GM18505 (cell line): Measurements from ENCODE around the gene TYROBP.
"Not testable (repeated sequence)": the region's sequence is repeated elsewhere in the genome, so short reads cannot be mapped to it uniquely, and the experiment has no call there.

Experiments used
- ATAC-seq: cut with Tn5 transposase; IDR thresholded peaks from one replicate; pipeline ENCODE4 v1.9.1; 2021; ENCODE audit not compliant: unreplicated experiment
- POLR2A ChIP-seq: IDR thresholded peaks from 4 replicates; pipeline ENCODE4 v1.6.1; 2011; ENCODE audit warnings: borderline replicate concordance; ENCODE audit not compliant: insufficient read depth, insufficient read length; ENCODE audit errors: extremely low read depth

The TYROBP gene

DNA sequence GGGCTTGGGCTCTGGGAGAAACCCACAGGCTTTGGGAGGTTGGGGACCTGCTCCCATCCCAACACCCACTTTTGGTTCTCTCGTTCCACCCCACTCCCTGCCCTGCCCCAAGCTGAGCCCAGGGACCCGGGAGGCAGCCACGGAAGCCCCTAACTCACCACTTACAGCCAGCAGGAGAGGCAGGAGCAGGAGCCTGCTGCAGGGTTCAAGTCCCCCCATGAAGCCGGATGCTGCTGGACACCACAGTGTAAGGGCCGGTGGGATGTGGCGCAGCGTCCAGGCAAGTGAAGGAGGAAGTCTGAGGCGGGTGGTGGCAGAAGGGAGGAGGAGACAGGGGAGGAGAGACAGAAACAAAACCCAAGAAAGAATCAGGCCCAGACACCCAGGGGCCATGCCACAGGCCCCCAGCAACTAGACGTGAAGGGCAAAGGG, at the start of gene TYROBP:
Gene TYROBP (minus strand): TSS at position 286 of the 432 bp plus-strand sequence. CDS start 67 bp downstream, at position 219.
- no peak for TF ChIP-seq POLR2A
- no peak for ATAC-seq

DNA sequence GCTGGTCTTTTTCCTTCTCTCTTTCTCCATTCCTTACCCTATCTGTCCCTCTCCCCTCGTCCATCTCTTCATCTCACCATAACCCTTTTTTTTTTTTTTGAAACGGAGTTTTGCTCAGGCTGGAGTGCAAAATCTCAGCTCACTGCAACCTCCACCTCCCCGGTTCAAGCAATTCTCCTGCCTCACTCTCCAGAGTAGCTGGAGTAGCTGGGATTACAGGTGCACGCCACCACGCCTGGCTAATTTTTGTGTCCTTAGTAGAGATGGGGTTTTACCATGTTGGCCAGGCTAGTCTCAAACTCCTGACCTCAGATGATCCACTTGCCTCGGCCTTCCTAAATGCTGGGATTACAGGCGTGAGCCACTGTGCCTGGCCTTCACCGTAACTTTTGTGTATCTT, 49.3 kb upstream of the TYROBP start:
- ATAC-seq, result not testable (repeated sequence)

DNA sequence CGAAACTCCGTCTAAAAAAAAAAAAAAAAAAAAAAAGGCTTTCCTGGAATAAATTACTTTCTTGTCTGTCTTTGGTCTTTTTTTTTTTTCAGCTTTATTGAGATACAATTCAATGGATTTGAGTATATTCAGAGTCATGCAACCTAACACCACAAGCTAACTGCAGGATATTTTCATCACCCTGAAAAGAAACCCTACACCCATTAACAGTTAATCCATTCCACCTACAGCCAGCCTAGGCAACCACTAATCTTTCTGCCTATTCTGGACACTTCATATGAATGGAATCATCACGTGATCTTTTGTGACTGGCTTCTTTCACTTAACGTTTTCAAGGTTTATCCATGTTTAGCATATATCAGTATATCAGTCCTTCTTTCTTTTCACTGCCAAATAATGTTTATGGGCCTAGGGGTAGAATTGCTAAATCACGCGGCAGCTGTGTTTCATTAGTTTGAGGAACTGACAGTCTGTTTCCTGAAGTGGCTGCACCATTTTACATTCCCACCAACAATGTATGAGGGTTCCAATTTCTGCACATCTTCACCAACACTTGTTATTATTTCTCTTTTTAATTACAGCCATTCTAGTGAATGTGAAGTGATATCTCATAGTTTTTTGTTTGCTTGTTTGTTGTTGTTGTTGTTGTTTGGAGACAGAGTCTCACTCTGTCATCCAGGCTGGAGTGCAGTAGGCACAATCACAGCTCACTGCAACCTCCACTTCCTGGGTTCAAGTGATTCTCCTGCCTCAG, 48.0 kb upstream of the TYROBP start:
- no peak for ATAC-seq
- TF ChIP-seq POLR2A, result no peak

DNA sequence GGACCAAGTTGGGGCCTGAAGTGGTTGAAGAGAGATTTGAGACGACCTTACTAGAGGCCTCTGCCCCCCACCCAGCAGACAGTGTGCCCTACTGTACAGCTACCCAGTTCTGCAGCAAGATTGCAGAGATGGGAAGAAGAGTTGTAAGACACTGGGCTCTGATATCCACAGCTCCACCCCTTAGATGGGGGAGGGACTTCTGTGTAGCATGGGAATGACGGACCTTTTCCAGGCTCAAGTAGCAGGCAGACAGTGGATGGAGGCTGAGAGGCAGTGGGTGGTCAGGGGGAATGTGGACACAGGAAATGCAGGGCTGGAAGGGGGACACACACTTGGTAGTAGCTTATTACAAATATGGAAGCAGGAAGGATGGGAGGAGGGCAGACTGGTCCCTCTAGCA, 41.0 kb upstream of the TYROBP start:
- no peak for ATAC-seq
- TF ChIP-seq POLR2A, result no peak

DNA sequence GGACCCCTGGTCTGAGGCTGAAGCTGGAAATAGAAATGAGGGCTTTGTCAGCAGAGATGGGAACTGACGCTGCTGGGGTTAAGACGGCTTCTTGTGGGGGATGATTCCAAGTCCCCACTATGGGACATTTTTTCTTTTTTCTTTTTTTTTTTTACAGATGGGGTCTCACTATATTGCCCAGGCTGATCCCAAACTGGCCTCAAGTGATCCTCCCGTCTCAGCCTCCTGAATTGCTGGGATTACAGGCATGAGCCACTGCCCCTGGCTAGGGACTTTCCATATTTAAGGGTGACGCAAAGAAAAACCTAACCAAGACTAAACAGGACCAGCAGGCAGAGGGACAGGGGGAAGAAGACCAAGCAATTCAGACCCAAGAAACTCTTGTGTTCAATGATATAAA, 38.1 kb upstream of the TYROBP start:
- ATAC-seq, result no peak
- TF ChIP-seq POLR2A, result no peak

DNA sequence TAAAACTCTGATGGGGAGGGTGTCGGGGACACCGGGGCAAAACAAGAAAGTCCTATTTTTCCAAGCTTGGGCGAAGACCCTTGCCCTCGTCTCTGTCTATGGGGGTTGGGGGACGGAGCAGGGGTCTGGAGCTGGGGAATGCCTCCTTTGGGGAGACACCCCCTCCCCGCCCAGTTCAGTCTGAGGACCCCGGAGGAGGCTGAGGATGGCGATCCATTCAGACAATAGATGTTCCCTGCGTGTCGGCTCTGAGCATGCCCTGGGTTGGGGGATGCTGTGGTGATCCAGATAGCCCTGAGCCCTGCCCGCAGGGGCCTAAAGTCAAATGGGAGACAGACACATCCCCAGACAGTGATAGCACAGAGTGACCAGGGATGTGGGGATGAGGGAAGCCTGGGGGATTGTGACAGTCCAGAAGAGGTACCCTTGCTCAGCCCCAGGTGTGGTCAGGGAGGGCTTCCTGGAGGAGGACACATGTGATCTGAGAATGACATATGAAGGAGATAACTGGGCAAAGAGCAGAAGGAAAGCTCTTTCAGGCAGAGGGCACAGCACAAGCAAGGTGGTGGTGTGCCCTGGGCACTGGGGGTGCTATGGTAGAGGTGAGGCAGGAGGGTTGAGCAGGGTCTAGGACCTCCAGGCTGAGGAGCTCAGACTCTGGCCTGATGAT, 37.2 kb upstream of the TYROBP start:
- TF ChIP-seq POLR2A, result no peak
- ATAC-seq, result no peak

DNA sequence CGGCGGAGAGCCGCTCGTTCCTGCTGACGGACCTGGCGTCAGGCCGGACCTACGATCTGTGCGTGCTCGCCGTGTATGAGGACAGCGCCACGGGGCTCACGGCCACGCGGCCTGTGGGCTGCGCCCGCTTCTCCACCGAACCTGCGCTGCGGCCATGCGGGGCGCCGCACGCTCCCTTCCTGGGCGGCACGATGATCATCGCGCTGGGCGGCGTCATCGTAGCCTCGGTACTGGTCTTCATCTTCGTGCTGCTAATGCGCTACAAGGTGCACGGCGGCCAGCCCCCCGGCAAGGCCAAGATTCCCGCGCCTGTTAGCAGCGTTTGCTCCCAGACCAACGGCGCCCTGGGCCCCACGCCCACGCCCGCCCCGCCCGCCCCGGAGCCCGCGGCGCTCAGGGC, 36.5 kb upstream of the TYROBP start:
- ATAC-seq, result no peak
- TF ChIP-seq POLR2A, result no peak

DNA sequence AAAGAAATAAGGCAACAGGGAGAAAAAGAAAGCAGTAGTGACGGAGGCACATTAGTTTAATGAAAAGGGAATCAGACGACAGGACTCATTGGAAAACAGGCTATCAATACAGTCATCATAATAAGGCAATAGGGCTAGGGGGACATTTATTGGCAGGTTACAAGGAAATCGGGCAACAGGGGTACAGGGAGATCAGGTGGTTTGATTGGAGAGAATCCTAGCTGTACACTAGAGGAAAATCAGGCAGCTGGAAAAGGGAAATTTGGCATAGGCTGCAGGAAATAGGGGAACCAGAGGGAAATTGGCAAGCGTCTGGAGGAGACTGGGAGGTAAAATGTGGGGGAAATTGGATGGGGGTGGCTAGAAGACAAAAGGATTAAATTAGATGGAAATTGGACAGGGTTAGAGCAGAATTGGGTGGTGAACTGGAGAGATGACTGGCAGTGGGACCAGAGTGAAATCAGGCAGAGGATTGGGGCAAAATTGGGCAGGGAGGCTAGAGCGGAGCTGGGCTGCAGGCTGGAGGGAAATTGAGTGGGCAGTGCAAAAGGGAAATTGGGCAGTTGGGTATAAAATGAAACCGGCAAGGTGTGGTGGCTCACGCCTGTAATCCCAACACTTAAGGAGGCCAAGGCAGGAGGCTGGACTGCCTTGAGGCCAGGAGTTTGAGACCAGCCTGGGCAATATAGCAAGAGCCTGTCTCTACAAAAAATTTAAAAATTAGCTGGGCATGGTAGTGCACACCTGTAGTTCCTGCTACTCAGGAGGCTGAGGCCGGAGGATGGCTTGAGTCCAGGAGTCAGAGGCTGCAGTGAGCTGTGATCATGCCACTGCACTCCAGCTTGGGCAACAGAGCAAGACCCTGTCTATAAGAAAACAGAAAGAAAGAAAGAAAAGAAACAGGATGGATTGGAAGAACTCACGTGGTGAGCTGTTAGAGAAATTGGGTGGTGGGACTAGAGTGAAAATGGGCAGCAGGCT, 35.5 kb upstream of the TYROBP start:
- no peak for TF ChIP-seq POLR2A
- ATAC-seq, result no peak

DNA sequence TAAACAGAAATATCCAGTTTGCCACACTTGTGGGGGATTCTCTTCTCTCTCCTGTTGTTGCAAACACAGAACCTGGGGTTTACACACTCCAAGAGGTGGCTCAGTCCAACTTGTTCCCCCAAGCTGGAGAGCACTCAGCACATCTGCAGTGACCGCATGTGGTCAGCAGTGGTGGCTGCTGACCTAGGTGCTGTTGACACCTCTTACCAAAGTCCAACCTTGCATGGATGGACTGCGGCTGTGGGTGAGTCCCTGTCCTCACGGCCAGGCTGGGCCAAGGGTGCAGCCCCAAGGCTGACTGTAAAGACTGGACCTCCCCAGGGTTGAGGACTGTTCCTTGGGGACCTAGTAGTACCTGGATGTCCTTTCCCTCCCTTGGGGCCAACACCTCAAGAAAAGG, 34.1 kb upstream of the TYROBP start:
- TF ChIP-seq POLR2A, result no peak
- no peak for ATAC-seq

DNA sequence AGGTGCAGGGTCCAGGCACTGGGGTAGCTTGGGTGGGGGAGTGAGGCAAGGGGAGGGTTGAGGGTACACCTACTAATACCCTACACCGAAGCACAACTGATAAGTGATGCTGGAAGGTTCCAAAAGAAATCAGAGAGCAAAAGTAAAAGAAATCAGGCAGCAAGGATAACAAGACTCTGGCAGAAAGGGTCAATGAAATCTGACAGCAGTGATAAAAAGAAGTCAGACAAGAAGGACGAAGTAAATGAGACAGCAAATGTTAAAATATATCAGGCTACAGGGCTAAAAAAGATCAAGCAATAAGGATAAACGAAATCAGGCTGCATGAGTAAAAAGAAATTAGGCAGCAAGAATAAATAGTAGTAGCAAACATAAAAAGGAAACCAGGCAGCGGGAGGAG, 32.7 kb upstream of the TYROBP start:
- TF ChIP-seq POLR2A, result no peak
- no peak for ATAC-seq

DNA sequence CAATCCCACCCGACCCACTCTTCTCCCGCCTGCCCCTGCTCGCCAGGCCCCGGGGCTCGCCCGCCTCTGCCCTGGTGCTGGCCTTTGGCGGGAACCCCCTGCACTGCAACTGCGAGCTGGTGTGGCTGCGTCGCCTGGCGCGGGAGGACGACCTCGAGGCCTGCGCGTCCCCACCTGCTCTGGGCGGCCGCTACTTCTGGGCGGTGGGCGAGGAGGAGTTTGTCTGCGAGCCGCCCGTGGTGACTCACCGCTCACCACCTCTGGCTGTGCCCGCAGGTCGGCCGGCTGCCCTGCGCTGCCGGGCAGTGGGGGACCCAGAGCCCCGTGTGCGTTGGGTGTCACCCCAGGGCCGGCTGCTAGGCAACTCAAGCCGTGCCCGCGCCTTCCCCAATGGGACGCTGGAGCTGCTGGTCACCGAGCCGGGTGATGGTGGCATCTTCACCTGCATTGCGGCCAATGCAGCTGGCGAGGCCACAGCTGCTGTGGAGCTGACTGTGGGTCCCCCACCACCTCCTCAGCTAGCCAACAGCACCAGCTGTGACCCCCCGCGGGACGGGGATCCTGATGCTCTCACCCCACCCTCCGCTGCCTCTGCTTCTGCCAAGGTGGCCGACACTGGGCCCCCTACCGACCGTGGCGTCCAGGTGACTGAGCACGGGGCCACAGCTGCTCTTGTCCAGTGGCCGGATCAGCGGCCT, 32.1 kb upstream of the TYROBP start:
- no peak for TF ChIP-seq POLR2A
- no peak for ATAC-seq

DNA sequence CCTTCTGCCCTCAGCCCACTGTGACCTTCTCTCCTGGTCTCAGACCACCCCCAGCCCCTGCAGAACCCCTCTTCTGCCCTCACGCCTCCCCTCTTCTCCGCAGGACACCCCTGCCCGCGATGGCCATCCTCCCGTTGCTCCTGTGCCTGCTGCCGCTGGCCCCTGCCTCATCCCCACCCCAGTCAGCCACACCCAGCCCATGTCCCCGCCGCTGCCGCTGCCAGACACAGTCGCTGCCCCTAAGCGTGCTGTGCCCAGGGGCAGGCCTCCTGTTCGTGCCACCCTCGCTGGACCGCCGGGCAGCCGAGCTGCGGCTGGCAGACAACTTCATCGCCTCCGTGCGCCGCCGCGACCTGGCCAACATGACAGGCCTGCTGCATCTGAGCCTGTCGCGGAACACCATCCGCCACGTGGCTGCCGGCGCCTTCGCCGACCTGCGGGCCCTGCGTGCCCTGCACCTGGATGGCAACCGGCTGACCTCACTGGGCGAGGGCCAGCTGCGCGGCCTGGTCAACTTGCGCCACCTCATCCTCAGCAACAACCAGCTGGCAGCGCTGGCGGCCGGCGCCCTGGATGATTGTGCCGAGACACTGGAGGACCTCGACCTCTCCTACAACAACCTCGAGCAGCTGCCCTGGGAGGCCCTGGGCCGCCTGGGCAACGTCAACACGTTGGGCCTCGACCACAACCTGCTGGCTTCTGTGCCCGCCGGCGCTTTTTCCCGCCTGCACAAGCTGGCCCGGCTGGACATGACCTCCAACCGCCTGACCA, 31.4 kb upstream of the TYROBP start:
- no peak for TF ChIP-seq POLR2A
- no peak for ATAC-seq
